Uterus (tissue), 2 donors: ENCODE results near the gene BNC2.

Source experiments
- POLR2A ChIP-seq, 2 donors: fragments of 450-650 bp; IDR thresholded peaks; one replicate each; pipeline ENCODE4 v1.6.1; 2016; ENCODE audit warnings: antibody characterized with exemption in 2 of 2, mild to moderate bottlenecking in 1 of 2, moderate library complexity in 1 of 2
- TF ChIP-seq, protein P1 (sequence below), 4 experiments: fragments of 200-600 bp in 2 of 4; fragments of 450-650 bp in 2 of 4; sonication (generic) in 2 of 4; IDR thresholded peaks; one replicate each; pipeline ENCODE4 v1.5.1; 2016 to 2019; ENCODE audit warnings: antibody characterized with exemption in 4 of 4, mild to moderate bottlenecking in 2 of 4, moderate library complexity in 1 of 4

GRCh38 chr9:16475996-16476395 lies 394.5 kb downstream of the BNC2 start:
- TF ChIP-seq, protein P1, sequence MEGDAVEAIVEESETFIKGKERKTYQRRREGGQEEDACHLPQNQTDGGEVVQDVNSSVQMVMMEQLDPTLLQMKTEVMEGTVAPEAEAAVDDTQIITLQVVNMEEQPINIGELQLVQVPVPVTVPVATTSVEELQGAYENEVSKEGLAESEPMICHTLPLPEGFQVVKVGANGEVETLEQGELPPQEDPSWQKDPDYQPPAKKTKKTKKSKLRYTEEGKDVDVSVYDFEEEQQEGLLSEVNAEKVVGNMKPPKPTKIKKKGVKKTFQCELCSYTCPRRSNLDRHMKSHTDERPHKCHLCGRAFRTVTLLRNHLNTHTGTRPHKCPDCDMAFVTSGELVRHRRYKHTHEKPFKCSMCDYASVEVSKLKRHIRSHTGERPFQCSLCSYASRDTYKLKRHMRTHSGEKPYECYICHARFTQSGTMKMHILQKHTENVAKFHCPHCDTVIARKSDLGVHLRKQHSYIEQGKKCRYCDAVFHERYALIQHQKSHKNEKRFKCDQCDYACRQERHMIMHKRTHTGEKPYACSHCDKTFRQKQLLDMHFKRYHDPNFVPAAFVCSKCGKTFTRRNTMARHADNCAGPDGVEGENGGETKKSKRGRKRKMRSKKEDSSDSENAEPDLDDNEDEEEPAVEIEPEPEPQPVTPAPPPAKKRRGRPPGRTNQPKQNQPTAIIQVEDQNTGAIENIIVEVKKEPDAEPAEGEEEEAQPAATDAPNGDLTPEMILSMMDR (IDR thresholded peaks at IDR 0.05), result no peak
- no peak for TF ChIP-seq POLR2A (IDR thresholded peaks at IDR 0.05)
